Neuronal stem cell (in vitro differentiated cells): Measurements from ENCODE around the gene NXPE3.

Experiments
- DNase-seq: peaks from one replicate; pipeline ENCODE4 v3.0.0-alpha.2; 2013; ENCODE audit warnings: low spot score
- H2AFZ ChIP-seq: one replicate; pipeline ENCODE4 v1.6.1; 2013; ENCODE audit warnings: mild to moderate bottlenecking, low read length, inconsistent platforms
- H2AK5ac ChIP-seq: 2 replicates; pipeline ENCODE4 v1.6.1; 2013; ENCODE audit warnings: low read depth, mild to moderate bottlenecking, inconsistent platforms, low read length, moderate library complexity, mixed read lengths
- H2BK120ac ChIP-seq: 2 replicates; pipeline ENCODE4 v1.6.1; 2013; ENCODE audit warnings: low read depth, mild to moderate bottlenecking, inconsistent platforms, low read length, moderate library complexity, mixed read lengths
- H2BK12ac ChIP-seq: one replicate; pipeline ENCODE4 v1.6.1; 2013; ENCODE audit warnings: low read length, inconsistent platforms
- H2BK15ac ChIP-seq: 2 replicates; pipeline ENCODE4 v1.6.1; 2013; ENCODE audit warnings: mild to moderate bottlenecking, low read length, inconsistent platforms, mixed read lengths
- H2BK5ac ChIP-seq: one replicate; pipeline ENCODE4 v1.6.1; 2013; ENCODE audit warnings: inconsistent platforms, mild to moderate bottlenecking, low read length, moderate library complexity
- H3K14ac ChIP-seq: one replicate; pipeline ENCODE4 v1.6.1; 2013; ENCODE audit warnings: low read length, inconsistent platforms
- H3K18ac ChIP-seq: 2 replicates; pipeline ENCODE4 v1.6.1; 2013; ENCODE audit warnings: low read length, inconsistent platforms
- H3K23ac ChIP-seq: 2 replicates; pipeline ENCODE4 v1.6.1; 2013; ENCODE audit warnings: low read depth, mild to moderate bottlenecking, mixed read lengths, low read length, inconsistent platforms; ENCODE audit not compliant: poor library complexity
- H3K27ac ChIP-seq: replicated peaks from 3 replicates; pipeline ENCODE4 v1.5.1; 2013; ENCODE audit warnings: low read length, inconsistent platforms
- H3K27me3 ChIP-seq, 3 experiments: 2 replicates each; pipeline ENCODE4 v1.6.1; 2013; ENCODE audit warnings: low read length in 3 of 3, mild to moderate bottlenecking in 2 of 3, inconsistent platforms in 1 of 3, low read depth in 1 of 3, mixed read lengths in 1 of 3, moderate library complexity in 1 of 3; ENCODE audit not compliant: control insufficient read depth in 3 of 3, insufficient read depth in 3 of 3
- H3K36me3 ChIP-seq, 2 donors: replicated peaks in 1 of 2; 2 replicates each; pipeline ENCODE4 v1.6.1; 2013; ENCODE audit warnings: low read length in 2 of 2; ENCODE audit not compliant: control insufficient read depth in 2 of 2, insufficient read depth in 2 of 2
- H3K4ac ChIP-seq: 2 replicates; pipeline ENCODE4 v1.6.1; 2013; ENCODE audit warnings: inconsistent platforms, mild to moderate bottlenecking, low read length, moderate library complexity
- H3K4me1 ChIP-seq, 2 donors: 1 replicate in 1 of 2; 2 replicates in 1 of 2; pipeline ENCODE4 v1.6.1; 2013; ENCODE audit warnings: low read length in 2 of 2, low read depth in 1 of 2; ENCODE audit not compliant: control insufficient read depth in 2 of 2, insufficient read depth in 1 of 2
- H3K4me2 ChIP-seq: one replicate; pipeline ENCODE4 v1.6.1; 2013; ENCODE audit warnings: mild to moderate bottlenecking, low read length, inconsistent platforms; ENCODE audit not compliant: insufficient read depth, poor library complexity, severe bottlenecking
- H3K4me3 ChIP-seq, 2 donors: 2 replicates each; pipeline ENCODE4 v1.5.1; 2013; ENCODE audit warnings: low read length in 2 of 2, mild to moderate bottlenecking in 2 of 2, inconsistent platforms in 1 of 2, moderate library complexity in 1 of 2
- H3K79me1 ChIP-seq: one replicate; pipeline ENCODE4 v1.6.1; 2013; ENCODE audit warnings: low read depth, mild to moderate bottlenecking, inconsistent platforms, low read length, moderate library complexity
- H3K9ac ChIP-seq: one replicate; pipeline ENCODE4 v1.6.1; 2013; ENCODE audit warnings: mild to moderate bottlenecking, low read depth, low read length, inconsistent platforms; ENCODE audit not compliant: poor library complexity
- H3K9me3 ChIP-seq, 2 donors: replicated peaks in 1 of 2; 2 replicates each; pipeline versions ENCODE3 to v1.6.1; 2013; ENCODE audit warnings: low read length in 2 of 2, mild to moderate bottlenecking in 2 of 2, inconsistent platforms in 1 of 2, low read depth in 1 of 2, mixed read lengths in 1 of 2, moderate library complexity in 1 of 2; ENCODE audit not compliant: control insufficient read depth in 2 of 2, insufficient read depth in 1 of 2
- H4K8ac ChIP-seq: one replicate; pipeline ENCODE4 v1.6.1; 2013; ENCODE audit warnings: low read depth, mild to moderate bottlenecking, inconsistent platforms, low read length, moderate library complexity
- H4K91ac ChIP-seq: one replicate; pipeline ENCODE4 v1.6.1; 2013; ENCODE audit warnings: low read length, low read depth, mild to moderate bottlenecking, inconsistent platforms; ENCODE audit not compliant: poor library complexity
- WGBS, 2 donors: extraction: QIAGEN DNeasy Blood & Tissue Kit; methylation state at CpG; one replicate each; pipeline ENCODE4 v1.1.7; 2013; ENCODE audit warnings: missing lambda C conversion rate in 2 of 2, mixed read lengths in 1 of 2; ENCODE audit not compliant: insufficient read length in 2 of 2, insufficient replicate concordance in 1 of 2; ENCODE audit errors: extremely low coverage in 2 of 2; 5-methylcytosine and 5-hydroxymethylcytosine counted together

The NXPE3 gene

DNA sequence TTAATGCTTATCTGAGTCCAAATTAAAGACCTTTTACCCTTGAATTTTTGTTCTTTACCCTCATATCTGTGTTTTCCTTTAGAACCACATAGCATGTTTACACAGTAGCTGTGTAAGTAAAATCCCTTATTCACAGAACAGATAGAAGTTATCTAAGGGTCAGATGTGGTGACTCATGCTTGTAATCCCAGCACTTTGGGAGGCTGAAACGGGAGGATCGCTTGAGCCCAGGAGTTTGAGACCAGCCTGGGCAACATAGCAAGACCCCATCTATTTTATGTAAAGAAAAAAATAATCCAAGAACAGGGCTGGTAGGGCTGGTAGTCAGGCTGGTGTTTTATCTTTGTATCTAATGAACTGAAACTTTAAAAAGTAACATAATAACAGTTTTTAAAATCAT lies 23.2 kb downstream of the NXPE3 start:
- no peak overlapping the region for H3K4me3 ChIP-seq
- no peak overlapping the region for H3K18ac ChIP-seq
- H3K4me2 ChIP-seq = no peak overlapping the region
- H2BK5ac ChIP-seq = no peak overlapping the region
- no peak overlapping the region for H4K91ac ChIP-seq
- DNase-seq = no peak
- no peak overlapping the region for H3K14ac ChIP-seq
- H2BK120ac ChIP-seq = no peak overlapping the region
- peaks cover 9 to 29% of the 10 kb centered on the region in 2 donors for H3K36me3 ChIP-seq
- H3K9me3 ChIP-seq = no peaks in the 10 kb centered on the region
- H2AFZ ChIP-seq = no peak overlapping the region
- H3K27ac ChIP-seq = no peak overlapping the region
- no CpG with 5 or more reads among the region's 2 CpGs for WGBS, 2 donors
- no peak overlapping the region for H3K9ac ChIP-seq
- no peak overlapping the region for H2BK15ac ChIP-seq
- H3K79me1 ChIP-seq = no peaks in the 10 kb centered on the region
- H4K8ac ChIP-seq = no peak overlapping the region
- H2AK5ac ChIP-seq = no peak overlapping the region
- H2BK12ac ChIP-seq = no peak overlapping the region
- no peaks in the 10 kb centered on the region for H3K4me1 ChIP-seq
- H3K27me3 ChIP-seq = no peaks in the 10 kb centered on the region
- H3K4ac ChIP-seq = no peak overlapping the region
- no peak overlapping the region for H3K23ac ChIP-seq

GRCh38 chr3:101803173-101803782 lies 24.3 kb downstream of the NXPE3 start:
- no peak overlapping the region for H2AFZ ChIP-seq
- H3K4me3 ChIP-seq = no peak overlapping the region
- H3K9me3 ChIP-seq = no peaks in the 10 kb centered on the region
- no peak overlapping the region for H4K91ac ChIP-seq
- H3K36me3 ChIP-seq = peaks cover 9 to 29% of the 10 kb centered on the region in 2 donors
- no peak overlapping the region for H3K14ac ChIP-seq
- H3K4ac ChIP-seq = no peak overlapping the region
- no peak overlapping the region for H3K18ac ChIP-seq
- no peak overlapping the region for H2BK120ac ChIP-seq
- H4K8ac ChIP-seq = no peak overlapping the region
- no peak overlapping the region for H2BK12ac ChIP-seq
- no peak overlapping the region for H3K9ac ChIP-seq
- DNase-seq = peak; percentile 26
- no peak overlapping the region for H3K27ac ChIP-seq
- no peak overlapping the region for H2BK5ac ChIP-seq
- H2BK15ac ChIP-seq = no peak overlapping the region
- no peaks in the 10 kb centered on the region for H3K27me3 ChIP-seq
- WGBS, 2 donors = no CpG with 5 or more reads among the region's 9 CpGs
- no peak overlapping the region for H2AK5ac ChIP-seq
- no peaks in the 10 kb centered on the region for H3K4me1 ChIP-seq
- H3K23ac ChIP-seq = no peak overlapping the region
- no peak overlapping the region for H3K4me2 ChIP-seq
- H3K79me1 ChIP-seq = no peaks in the 10 kb centered on the region

- H3K4me1 ChIP-seq = no peaks in the 10 kb centered on the region
- H3K4me3 ChIP-seq = no peak overlapping the region
- no peaks in the 10 kb centered on the region for H3K79me1 ChIP-seq
- H3K9ac ChIP-seq = no peak overlapping the region
- H3K14ac ChIP-seq = no peak overlapping the region
- H4K91ac ChIP-seq = no peak overlapping the region
- no peak overlapping the region for H3K4ac ChIP-seq
- H3K27me3 ChIP-seq = no peaks in the 10 kb centered on the region
- H3K4me2 ChIP-seq = no peak overlapping the region
- H2BK15ac ChIP-seq = no peak overlapping the region
- no peak for DNase-seq
- no peak overlapping the region for H3K18ac ChIP-seq
- H3K9me3 ChIP-seq = no peaks in the 10 kb centered on the region
- no peak overlapping the region for H2AFZ ChIP-seq
- H2BK12ac ChIP-seq = no peak overlapping the region
- no peak overlapping the region for H2AK5ac ChIP-seq
- no CpG with 5 or more reads among the region's 3 CpGs for WGBS, 2 donors
- no peak overlapping the region for H3K23ac ChIP-seq
- H3K36me3 ChIP-seq = peaks cover 9 to 29% of the 10 kb centered on the region in 2 donors
- H2BK120ac ChIP-seq = no peak overlapping the region
- H3K27ac ChIP-seq = no peak overlapping the region
- H4K8ac ChIP-seq = no peak overlapping the region
- no peak overlapping the region for H2BK5ac ChIP-seq
Observed at GRCh38 chr3:101803939-101804338, 24.9 kb downstream of the NXPE3 start.

GRCh38 chr3:101806491-101806890 lies 27.5 kb downstream of the NXPE3 start:
- Histone ChIP-seq H3K79me1 (no peaks in the 10 kb centered on the region), H3K4me3 (no peak overlapping the region), H3K9ac (no peak overlapping the region), H4K8ac (no peak overlapping the region), H3K4me1 (peaks cover 0 to 3% of the 10 kb centered on the region in 2 donors), H3K36me3 (peaks cover 6 to 24% of the 10 kb centered on the region in 2 donors), H4K91ac (no peak overlapping the region), H2BK15ac (no peak overlapping the region), H3K4me2 (no peak overlapping the region), H2BK5ac (no peak overlapping the region), H3K27me3 (no peaks in the 10 kb centered on the region), H2BK120ac (no peak overlapping the region), H3K9me3 (no peaks in the 10 kb centered on the region), H3K27ac (no peak overlapping the region), H3K23ac (no peak overlapping the region), H2AFZ (no peak overlapping the region), H3K18ac (no peak overlapping the region), H2AK5ac (no peak overlapping the region), H3K4ac (no peak overlapping the region), H2BK12ac (no peak overlapping the region), H3K14ac (no peak overlapping the region)
- no CpG with 5 or more reads among the region's 1 CpG for WGBS, 2 donors
- no peak for DNase-seq
